HCT116 (cell line): ENCODE results near the gene TTLL3. TPM values are rescaled to one million over a fixed set of nuclear protein-coding genes. Genes with fewer than 3 reads are reported as not detected.
"Not testable (repeated sequence)": the region's sequence is repeated elsewhere in the genome, so short reads cannot be mapped to it uniquely, and the experiment has no call there.

Source experiments
- ATAC-seq: fragments of 200-7000 bp; cut with Tn5 transposase; 2 replicates; pipeline ENCODE4 v1.9.1; 2020; ENCODE audit warnings: mild to moderate bottlenecking, moderate library complexity
- BruUV-seq: library from RNA; stranded (reverse); fragments of 400-500 nt; replicated peaks from 2 replicates; lab custom pipeline; 2021; lab: Mats Ljungman, UMichigan
- CTCF ChIA-PET: fragments of 300-600 bp; sonication (Branson Sonifier 250); formaldehyde crosslinking; loops from one replicate; lab custom pipeline; 2021; ENCODE audit warnings: antibody characterized with exemption; lab: Charles Lee
- POLR2A ChIA-PET: fragments of 300-600, 350-600 bp; sonication (Branson Sonifier 250); formaldehyde crosslinking; loops from one replicate; lab custom pipeline; 2021; ENCODE audit warnings: antibody characterized with exemption; lab: Charles Lee
- RAD21 ChIA-PET, 2 experiments: fragments of 300-600 bp; sonication (Branson Sonifier 250); formaldehyde crosslinking; loops; one replicate each; lab custom pipeline; 2023; ENCODE audit warnings: low total read pairs in 2 of 2; ENCODE audit not compliant: uncharacterized antibody in 2 of 2, unreplicated experiment in 2 of 2, low non-redundant PET in 1 of 2; lab: Charles Lee
- DNase-seq: peaks from one replicate; pipeline ENCODE4 v3.0.0-alpha.2; 2010; ENCODE audit warnings: low read depth, low spot score
- H2AFZ ChIP-seq: fragments of 200-600 bp; shearing (Covaris generic), sonication (generic); 2 replicates; pipeline ENCODE4 v1.6.1; 2017; ENCODE audit warnings: low read depth, mixed run types, mixed read lengths, antibody characterized with exemption, low read length; ENCODE audit not compliant: poor library complexity, severe bottlenecking
- H3K27ac ChIP-seq: 2 replicates; pipeline ENCODE4 v1.5.1; 2012; ENCODE audit warnings: low read depth, low read length
- H3K27me3 ChIP-seq: fragments of 200-600 bp; sonication (generic); 2 replicates; pipeline ENCODE4 v1.6.1; 2016; ENCODE audit warnings: mixed run types, low read length, mixed read lengths; ENCODE audit not compliant: insufficient read depth
- H3K36me3 ChIP-seq, 2 experiments: fragments of 200-500 bp in 1 of 2; fragments of 200-600 bp in 1 of 2; sonication (Bioruptor generic) in 1 of 2; sonication (generic) in 1 of 2; 2 replicates each; pipeline versions ENCODE4 v1.5.1 to v1.6.1; 2014 to 2016; ENCODE audit warnings: low read length in 2 of 2, inconsistent platforms in 1 of 2, mixed read lengths in 1 of 2, mixed run types in 1 of 2; ENCODE audit not compliant: insufficient read depth in 2 of 2, control insufficient read depth in 1 of 2
- H3K4me1 ChIP-seq, 2 experiments: fragments of 200-600 bp in 1 of 2; sonication (generic) in 1 of 2; 2 replicates each; pipeline versions ENCODE4 v1.5.1 to v1.6.1; 2012 to 2017; ENCODE audit warnings: low read length in 2 of 2, inconsistent platforms in 1 of 2, mild to moderate bottlenecking in 1 of 2, mixed read lengths in 1 of 2, mixed run types in 1 of 2, moderate library complexity in 1 of 2; ENCODE audit not compliant: insufficient read depth in 2 of 2, control insufficient read depth in 1 of 2
- H3K4me2 ChIP-seq: fragments of 200-600 bp; sonication (generic); 2 replicates; pipeline ENCODE4 v1.6.1; 2017; ENCODE audit warnings: mixed run types, low read length, mixed read lengths
- H3K4me3 ChIP-seq, 2 experiments: fragments of 200-600 bp in 1 of 2; sonication (generic) in 1 of 2; replicated peaks in 1 of 2; 2 replicates each; pipeline ENCODE4 v1.5.1; 2011 to 2016; ENCODE audit warnings: low read length in 2 of 2, control low read depth in 1 of 2, low read depth in 1 of 2, mild to moderate bottlenecking in 1 of 2, mixed read lengths in 1 of 2, mixed run types in 1 of 2
- H3K79me2 ChIP-seq: fragments of 200-600 bp; sonication (generic); 2 replicates; pipeline ENCODE4 v1.6.1; 2017; ENCODE audit warnings: mild to moderate bottlenecking, mixed run types, low read length, moderate library complexity, mixed read lengths; ENCODE audit not compliant: insufficient read depth
- H3K9ac ChIP-seq: fragments of 200-600 bp; sonication (generic); 2 replicates; pipeline ENCODE4 v1.6.1; 2016; ENCODE audit warnings: low read length, mixed read lengths
- H3K9me2 ChIP-seq: fragments of 200-600 bp; sonication (generic), shearing (Covaris generic); 2 replicates; pipeline ENCODE4 v1.6.1; 2017; ENCODE audit warnings: mixed run types, mild to moderate bottlenecking, moderate library complexity; ENCODE audit not compliant: insufficient read depth
- H3K9me3 ChIP-seq, 2 experiments: fragments of 200-500 bp in 1 of 2; fragments of 200-600 bp in 1 of 2; sonication (Bioruptor generic) in 1 of 2; sonication (generic) in 1 of 2; 2 replicates each; pipeline ENCODE4 v1.6.1; 2014 to 2017; ENCODE audit warnings: low read length in 2 of 2, mixed read lengths in 2 of 2, inconsistent platforms in 1 of 2, low read depth in 1 of 2, mild to moderate bottlenecking in 1 of 2, mixed run types in 1 of 2, moderate library complexity in 1 of 2; ENCODE audit not compliant: control insufficient read depth in 1 of 2, insufficient read depth in 1 of 2
- H4K20me1 ChIP-seq: fragments of 200-600 bp; sonication (generic), shearing (Covaris generic); 2 replicates; pipeline ENCODE4 v1.6.1; 2017; ENCODE audit warnings: mixed run types, mild to moderate bottlenecking, moderate library complexity; ENCODE audit not compliant: insufficient read depth
- ELF1 ChIP-seq: IDR thresholded peaks from 2 replicates; pipeline ENCODE4 v1.6.1; 2012; ENCODE audit warnings: low read depth, borderline replicate concordance
- POLR2A ChIP-seq: IDR thresholded peaks from 2 replicates; pipeline ENCODE4 v1.7.0; 2011; ENCODE audit warnings: borderline replicate concordance; ENCODE audit not compliant: insufficient read depth, insufficient read length; ENCODE audit errors: extremely low read depth
- RAD21 ChIP-seq: IDR thresholded peaks from 2 replicates; pipeline ENCODE4 v1.6.1; 2012; ENCODE audit warnings: low read depth, mild to moderate bottlenecking
- TCF7L2 ChIP-seq: IDR thresholded peaks from 2 replicates; pipeline ENCODE4 v1.7.0; 2011; ENCODE audit warnings: borderline replicate concordance, inconsistent platforms; ENCODE audit not compliant: insufficient read depth, insufficient read length; ENCODE audit errors: extremely low read depth
- intact Hi-C: fragments of 100-400 bp; cut with micrococcal nuclease; formaldehyde crosslinking; loops from 2 replicates; pipeline ENCODE4 v1.10.0; 2022
- total RNA-seq: library from RNA; stranded (reverse); gene quantifications from one replicate; pipeline ENCODE4 v1.2.1, GENCODE V29; 2021; ENCODE audit not compliant: unreplicated experiment
- TF ChIP-seq, protein P1 (sequence below), 3 experiments: fragments of 200-600 bp in 1 of 3; sonication (generic) in 1 of 3; IDR thresholded peaks in 2 of 3; conservative IDR thresholded peaks in 1 of 3; 2 replicates each; pipeline ENCODE4 v1.5.1; 2012 to 2017; ENCODE audit warnings: low read depth in 2 of 3, low read length in 2 of 3, antibody characterized with exemption in 1 of 3, borderline replicate concordance in 1 of 3, control low read depth in 1 of 3, mild to moderate bottlenecking in 1 of 3, mixed read lengths in 1 of 3, mixed run types in 1 of 3, moderate library complexity in 1 of 3; ENCODE audit not compliant: insufficient read depth in 1 of 3
- TF ChIP-seq, protein P2 (sequence below): IDR thresholded peaks from 2 replicates; pipeline ENCODE4 v1.6.1; 2012

Gene TTLL3
- total RNA-seq, 1 experiment from 2014 or later: 40.3 TPM

DNA sequence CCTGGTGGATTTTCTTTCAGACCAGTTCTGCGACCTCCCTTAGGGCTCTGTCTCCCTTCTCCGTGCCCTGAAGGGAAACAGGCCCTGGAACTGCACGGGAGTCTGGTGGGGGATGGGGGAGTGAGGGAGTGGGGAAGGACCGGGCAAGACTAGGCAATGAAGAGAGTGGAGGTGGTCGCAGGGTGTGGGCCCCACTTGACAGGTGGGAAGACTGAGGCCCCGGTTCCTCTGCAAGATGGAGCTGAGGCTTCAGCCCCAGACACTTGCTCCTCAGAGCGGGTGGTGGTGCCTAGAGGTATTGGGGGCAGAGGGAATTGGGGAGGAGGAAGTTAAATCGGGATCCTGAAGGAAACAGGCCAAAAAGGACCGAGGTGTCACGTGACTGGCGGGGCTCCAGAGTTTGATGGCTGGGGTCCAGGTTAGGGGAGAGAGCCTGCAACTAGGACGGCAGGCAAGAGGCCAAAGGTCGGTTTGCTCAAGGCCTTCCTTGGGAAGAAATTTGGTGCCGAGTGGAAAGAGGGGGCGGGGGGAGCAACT lies 39.7 kb upstream of the TTLL3 start:
- H3K9me2 ChIP-seq: no peaks in the 10 kb centered on the region
- peak overlapping the region; percentile 70 to 73 for H3K4me3 ChIP-seq
- ATAC-seq (no peak), DNase-seq (no peak)
- H3K27me3 ChIP-seq: no peaks in the 10 kb centered on the region
- TSS peak; percentile 36 for BruUV-seq
- H3K79me2 ChIP-seq: peaks cover 7% of the 10 kb centered on the region; the same call in 1 of the 2 replicates
- peak overlapping the region; percentile 86 for H3K9ac ChIP-seq
- no peaks in the 10 kb centered on the region for H3K9me3 ChIP-seq
- TF ChIP-seq TCF7L2 (no peak), ELF1 (no peak), RAD21 (no peak), POLR2A (no peak)
- TF ChIP-seq, protein P1, sequence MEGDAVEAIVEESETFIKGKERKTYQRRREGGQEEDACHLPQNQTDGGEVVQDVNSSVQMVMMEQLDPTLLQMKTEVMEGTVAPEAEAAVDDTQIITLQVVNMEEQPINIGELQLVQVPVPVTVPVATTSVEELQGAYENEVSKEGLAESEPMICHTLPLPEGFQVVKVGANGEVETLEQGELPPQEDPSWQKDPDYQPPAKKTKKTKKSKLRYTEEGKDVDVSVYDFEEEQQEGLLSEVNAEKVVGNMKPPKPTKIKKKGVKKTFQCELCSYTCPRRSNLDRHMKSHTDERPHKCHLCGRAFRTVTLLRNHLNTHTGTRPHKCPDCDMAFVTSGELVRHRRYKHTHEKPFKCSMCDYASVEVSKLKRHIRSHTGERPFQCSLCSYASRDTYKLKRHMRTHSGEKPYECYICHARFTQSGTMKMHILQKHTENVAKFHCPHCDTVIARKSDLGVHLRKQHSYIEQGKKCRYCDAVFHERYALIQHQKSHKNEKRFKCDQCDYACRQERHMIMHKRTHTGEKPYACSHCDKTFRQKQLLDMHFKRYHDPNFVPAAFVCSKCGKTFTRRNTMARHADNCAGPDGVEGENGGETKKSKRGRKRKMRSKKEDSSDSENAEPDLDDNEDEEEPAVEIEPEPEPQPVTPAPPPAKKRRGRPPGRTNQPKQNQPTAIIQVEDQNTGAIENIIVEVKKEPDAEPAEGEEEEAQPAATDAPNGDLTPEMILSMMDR (IDR thresholded peaks at IDR 0.05 in 2 of 3, conservative IDR thresholded peaks at IDR 0.05 in 1 of 3; ENCODE audit: borderline replicate concordance in 1 of 3, insufficient read depth in 1 of 3, low read depth in 2 of 3, low read length in 2 of 3): no peak
- TF ChIP-seq, protein P2, sequence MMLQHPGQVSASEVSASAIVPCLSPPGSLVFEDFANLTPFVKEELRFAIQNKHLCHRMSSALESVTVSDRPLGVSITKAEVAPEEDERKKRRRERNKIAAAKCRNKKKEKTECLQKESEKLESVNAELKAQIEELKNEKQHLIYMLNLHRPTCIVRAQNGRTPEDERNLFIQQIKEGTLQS: no peak
- peak overlapping the region; percentile 77 for H2AFZ ChIP-seq
- RAD21 ChIA-PET: no interaction called here
- peak overlapping the region; percentile 97 for H3K4me2 ChIP-seq
- peaks cover 4 to 24% of the 10 kb centered on the region in 2 experiments for H3K4me1 ChIP-seq
- H4K20me1 ChIP-seq: no peaks in the 10 kb centered on the region
- no peak overlapping the region; the same call in 1 of the 2 replicates for H3K27ac ChIP-seq
- intact Hi-C loops: no loop called here
- H3K36me3 ChIP-seq: 0 out of 4 replicates have a peak, but pooled peaks cover 0 to 4% of the 10 kb centered on the region in 2 experiments
- POLR2A ChIA-PET: no interaction called here
- CTCF ChIA-PET: interaction anchor here (1.3 kb wide), 1 partner anchor 12 kb away, joined by 3 read pairs; no protein-coding TSS in a partner anchor

DNA sequence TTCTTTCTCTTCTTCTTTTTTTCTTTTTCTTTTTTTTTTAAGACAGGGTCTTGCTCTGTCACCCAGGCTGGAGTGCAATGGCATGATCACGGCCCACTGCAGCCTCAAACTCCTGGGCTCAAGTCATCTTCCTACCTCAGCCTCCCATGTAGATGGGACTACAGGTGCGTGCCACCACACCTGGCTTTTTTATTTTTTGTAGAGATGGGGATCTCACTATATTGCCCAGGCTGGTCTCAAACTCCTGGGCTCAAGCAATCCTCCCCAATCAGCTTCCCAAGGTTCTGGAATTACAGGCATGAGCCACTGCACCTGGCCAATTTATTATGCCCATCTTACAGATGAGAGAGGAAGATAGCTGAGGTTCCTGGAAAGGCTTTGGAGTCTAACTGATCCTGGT lies 39.1 kb upstream of the TTLL3 start:
- H3K9me2 ChIP-seq, H2AFZ ChIP-seq, H4K20me1 ChIP-seq, DNase-seq, H3K9me3 ChIP-seq, H3K79me2 ChIP-seq, ATAC-seq, BruUV-seq, H3K4me2 ChIP-seq, H3K36me3 ChIP-seq, CTCF ChIA-PET, H3K9ac ChIP-seq, intact Hi-C loops, H3K27ac ChIP-seq, RAD21 ChIA-PET, H3K27me3 ChIP-seq, H3K4me3 ChIP-seq: not testable (repeated sequence)
- peaks cover 4 to 24% of the 10 kb centered on the region in 2 experiments for H3K4me1 ChIP-seq
- POLR2A ChIA-PET: interaction anchor here (0.6 kb wide), 1 partner anchor 537 kb away, joined by 3 read pairs; no protein-coding TSS in a partner anchor
